Measurements from ENCODE around the gene MAPK14.
"Not testable (repeated sequence)": the region's sequence is repeated elsewhere in the genome, so short reads cannot be mapped to it uniquely, and the experiment has no call there.

MAPK14 gene

GRCh38 chr6:36070252-36070651, 42.6 kb downstream of the MAPK14 start:
- no peak for DNase-seq (ENCODE audit: low spot score)

- no peak for DNase-seq (ENCODE audit: low spot score)
Observed at GRCh38 chr6:36071281-36071680, 43.7 kb downstream of the MAPK14 start.

GRCh38 chr6:36071714-36072113, 44.1 kb downstream of the MAPK14 start:
- DNase-seq (ENCODE audit: low spot score), result no peak

GRCh38 chr6:36072681-36073080, 45.1 kb downstream of the MAPK14 start:
- no peak for DNase-seq (ENCODE audit: low spot score)

- DNase-seq (ENCODE audit: low spot score), result no peak
Observed at GRCh38 chr6:36073587-36073986, 46.0 kb downstream of the MAPK14 start.

- no peak for DNase-seq (ENCODE audit: low spot score)
Observed at GRCh38 chr6:36075656-36076055, 48.0 kb downstream of the MAPK14 start.

GRCh38 chr6:36076178-36077063, 48.8 kb downstream of the MAPK14 start:
- no peak for DNase-seq (ENCODE audit: low spot score)

- no peak for DNase-seq (ENCODE audit: low spot score)
Observed at GRCh38 chr6:36078159-36078558, 50.6 kb downstream of the MAPK14 start.

- DNase-seq (ENCODE audit: low spot score), result no peak
Observed at GRCh38 chr6:36079601-36080000, 52.0 kb downstream of the MAPK14 start.

GRCh38 chr6:36082318-36082717, 54.7 kb downstream of the MAPK14 start:
- DNase-seq (ENCODE audit: low spot score), result no peak

GRCh38 chr6:36083446-36083845, 55.8 kb downstream of the MAPK14 start:
- DNase-seq (ENCODE audit: low spot score), result no peak

GRCh38 chr6:36088204-36088603, 60.6 kb downstream of the MAPK14 start:
- DNase-seq (ENCODE audit: low spot score), result not testable (repeated sequence)

GRCh38 chr6:36089048-36089447, 61.4 kb downstream of the MAPK14 start:
- DNase-seq (ENCODE audit: low spot score), result no peak

GRCh38 chr6:36094238-36094637, 66.6 kb downstream of the MAPK14 start:
- DNase-seq (ENCODE audit: low spot score), result no peak

- peak; percentile 88 for DNase-seq (ENCODE audit: low spot score)
Observed at GRCh38 chr6:36094753-36095496, 67.3 kb downstream of the MAPK14 start.

GRCh38 chr6:36095497-36096391, 68.1 kb downstream of the MAPK14 start:
- no peak for DNase-seq (ENCODE audit: low spot score)

GRCh38 chr6:36098253-36098919, 70.8 kb downstream of the MAPK14 start:
- DNase-seq (ENCODE audit: low spot score), result no peak

GRCh38 chr6:36098920-36099647, 71.5 kb downstream of the MAPK14 start:
- DNase-seq (ENCODE audit: low spot score), result no peak

GRCh38 chr6:36099869-36100483, 72.4 kb downstream of the MAPK14 start:
- no peak for DNase-seq (ENCODE audit: low spot score)

GRCh38 chr6:36101691-36102090, 74.1 kb downstream of the MAPK14 start:
- DNase-seq (ENCODE audit: low spot score), result no peak

Measured in pons (tissue), 1 donor.